Fibroblast of pulmonary artery (primary cell): Measurements from ENCODE around the gene TAF4.

Source experiments
- DNase-seq: peaks from one replicate; pipeline ENCODE4 v3.0.0-alpha.2; 2010; ENCODE audit warnings: low read depth
- H3K4me3 ChIP-seq: replicated peaks from 2 replicates; pipeline ENCODE4 v1.5.1; 2011; ENCODE audit warnings: low read depth, mild to moderate bottlenecking, control low read depth, low read length, moderate library complexity
- CTCF ChIP-seq: IDR thresholded peaks from 2 replicates; pipeline ENCODE4 v1.5.1; 2011; ENCODE audit warnings: mild to moderate bottlenecking, control low read depth, low read length, inconsistent platforms; ENCODE audit errors: missing control alignments

Gene TAF4

GRCh38 chr20:62009322-62009721, 56.4 kb downstream of the TAF4 start:
- TF ChIP-seq CTCF, result no peak
- no peak for DNase-seq
- no peak overlapping the region for H3K4me3 ChIP-seq

- H3K4me3 ChIP-seq, result no peak overlapping the region
- DNase-seq, result no peak
- TF ChIP-seq CTCF, result no peak
Observed at GRCh38 chr20:62008643-62009183, 57.0 kb downstream of the TAF4 start.

- DNase-seq, result no peak
- no peak for TF ChIP-seq CTCF
- H3K4me3 ChIP-seq, result no peak overlapping the region
Observed at GRCh38 chr20:62007127-62007647, 58.5 kb downstream of the TAF4 start.

- no peak for TF ChIP-seq CTCF
- DNase-seq, result no peak
- no peak overlapping the region for H3K4me3 ChIP-seq
Observed at GRCh38 chr20:62006482-62006881, 59.2 kb downstream of the TAF4 start.

- TF ChIP-seq CTCF, result no peak
- DNase-seq, result no peak
- no peak overlapping the region for H3K4me3 ChIP-seq
Observed at GRCh38 chr20:62004614-62005013, 61.1 kb downstream of the TAF4 start.

GRCh38 chr20:62003567-62004405, 61.9 kb downstream of the TAF4 start:
- no peak overlapping the region for H3K4me3 ChIP-seq
- no peak for DNase-seq
- TF ChIP-seq CTCF, result no peak
